ENCODE measurements around the gene RND2. TPM values are rescaled to one million over a fixed set of nuclear protein-coding genes. Genes with fewer than 3 reads are reported as not detected.

RND2 gene
- total RNA-seq, 1 donor from 2014 or later, result 7.3 TPM

DNA sequence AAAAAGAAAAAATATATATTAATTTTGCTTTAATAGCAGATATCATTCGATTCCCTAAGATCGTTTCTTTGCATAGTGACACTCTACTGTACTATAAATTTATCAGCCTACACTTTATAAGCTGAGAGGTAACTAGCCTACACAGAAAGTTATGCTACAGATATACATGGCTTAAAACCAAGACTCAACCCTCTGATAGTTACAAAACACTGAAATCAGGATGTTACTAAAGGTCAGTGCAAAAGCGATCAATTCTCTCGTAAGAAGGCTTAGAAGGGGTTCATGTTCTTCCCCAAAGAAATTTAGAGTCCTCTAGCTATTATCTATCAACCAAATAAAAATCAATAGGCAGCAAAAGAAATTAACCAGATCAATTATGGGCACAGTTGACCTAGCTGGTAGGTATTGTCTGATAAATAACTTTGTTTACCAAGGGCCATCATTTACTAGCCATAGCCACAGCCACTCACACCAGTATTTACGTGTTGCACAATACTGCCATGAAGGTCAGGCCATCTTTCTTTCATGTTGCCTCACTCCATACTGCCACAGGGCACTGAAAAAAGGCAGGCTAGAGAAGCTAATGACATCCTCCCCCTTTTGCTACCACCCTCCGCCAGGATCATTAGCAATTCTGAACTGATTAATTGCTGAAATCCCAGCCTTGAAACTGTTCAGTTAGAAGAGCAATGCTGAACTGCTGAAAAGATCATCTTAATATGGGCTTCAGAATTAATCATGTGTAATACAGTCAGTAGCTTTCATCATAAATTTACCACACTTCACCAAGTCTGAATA lies 43.7 kb downstream of the RND2 start:
- H3K27ac ChIP-seq, result no peak overlapping the region
- no peaks in the 10 kb centered on the region for H3K9me3 ChIP-seq
- intact Hi-C loops (cut with DNase I), result no loop called here
- TF ChIP-seq, protein P1, sequence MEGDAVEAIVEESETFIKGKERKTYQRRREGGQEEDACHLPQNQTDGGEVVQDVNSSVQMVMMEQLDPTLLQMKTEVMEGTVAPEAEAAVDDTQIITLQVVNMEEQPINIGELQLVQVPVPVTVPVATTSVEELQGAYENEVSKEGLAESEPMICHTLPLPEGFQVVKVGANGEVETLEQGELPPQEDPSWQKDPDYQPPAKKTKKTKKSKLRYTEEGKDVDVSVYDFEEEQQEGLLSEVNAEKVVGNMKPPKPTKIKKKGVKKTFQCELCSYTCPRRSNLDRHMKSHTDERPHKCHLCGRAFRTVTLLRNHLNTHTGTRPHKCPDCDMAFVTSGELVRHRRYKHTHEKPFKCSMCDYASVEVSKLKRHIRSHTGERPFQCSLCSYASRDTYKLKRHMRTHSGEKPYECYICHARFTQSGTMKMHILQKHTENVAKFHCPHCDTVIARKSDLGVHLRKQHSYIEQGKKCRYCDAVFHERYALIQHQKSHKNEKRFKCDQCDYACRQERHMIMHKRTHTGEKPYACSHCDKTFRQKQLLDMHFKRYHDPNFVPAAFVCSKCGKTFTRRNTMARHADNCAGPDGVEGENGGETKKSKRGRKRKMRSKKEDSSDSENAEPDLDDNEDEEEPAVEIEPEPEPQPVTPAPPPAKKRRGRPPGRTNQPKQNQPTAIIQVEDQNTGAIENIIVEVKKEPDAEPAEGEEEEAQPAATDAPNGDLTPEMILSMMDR (IDR thresholded peaks at IDR 0.05), result no peak
- no peaks in the 10 kb centered on the region for H3K36me3 ChIP-seq
- H3K4me3 ChIP-seq, result no peak overlapping the region
- DNase-seq (ENCODE audit: low spot score in 2 of 2), result no peak
- no peaks in the 10 kb centered on the region for H3K27me3 ChIP-seq
- no peaks in the 10 kb centered on the region for H3K4me1 ChIP-seq

DNA sequence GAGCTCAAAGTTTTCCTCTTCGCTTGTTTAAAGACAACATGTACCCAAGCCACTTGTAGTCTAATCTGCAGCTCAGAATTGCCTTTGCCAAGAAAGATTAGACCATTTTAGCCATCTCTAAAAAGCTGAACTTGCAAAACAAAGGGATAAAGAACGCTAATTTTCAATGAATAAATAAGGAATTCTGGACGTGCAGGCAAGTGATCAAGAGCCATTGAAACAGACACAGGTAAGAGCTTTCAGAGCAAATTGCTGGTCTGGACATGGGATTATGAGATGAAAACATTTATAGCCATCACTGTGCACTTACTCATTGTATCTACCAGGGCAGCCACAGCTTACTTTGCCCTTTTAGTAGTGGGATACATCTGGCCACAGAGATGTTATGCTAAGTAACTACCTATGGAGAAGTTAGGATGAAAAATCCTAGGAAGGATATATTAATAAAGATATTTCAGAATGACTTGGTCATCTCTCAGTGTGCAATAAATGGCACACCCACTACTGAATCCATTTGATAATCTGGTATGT lies 44.4 kb downstream of the RND2 start:
- Histone ChIP-seq H3K36me3 (no peaks in the 10 kb centered on the region), H3K4me3 (no peak overlapping the region), H3K4me1 (no peaks in the 10 kb centered on the region), H3K27me3 (no peaks in the 10 kb centered on the region), H3K9me3 (no peaks in the 10 kb centered on the region), H3K27ac (no peak overlapping the region)
- intact Hi-C loops (cut with DNase I), result no loop called here
- DNase-seq (ENCODE audit: low spot score in 2 of 2), result no peak
- TF ChIP-seq, protein P1 (IDR thresholded peaks at IDR 0.05), result no peak

DNA sequence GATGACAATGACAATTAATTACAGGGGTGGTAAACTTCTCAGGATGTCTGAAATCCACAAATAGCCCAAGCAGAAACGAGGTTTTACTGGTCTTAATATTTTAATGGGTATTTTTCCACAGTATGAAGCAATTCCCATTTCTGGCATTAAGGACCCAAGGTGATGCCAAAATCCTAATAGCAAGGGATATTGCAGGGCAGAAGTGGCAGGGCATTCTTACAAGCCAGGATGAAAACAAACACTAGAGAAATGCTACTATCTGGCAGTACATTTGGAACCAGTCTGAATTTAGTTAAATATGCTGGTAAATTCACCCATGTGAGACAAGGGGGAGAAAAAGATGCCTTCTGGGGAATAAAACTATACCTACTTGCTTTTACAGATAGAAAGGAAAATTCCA lies 45.2 kb downstream of the RND2 start:
- no peaks in the 10 kb centered on the region for H3K9me3 ChIP-seq
- H3K36me3 ChIP-seq, result no peaks in the 10 kb centered on the region
- H3K27ac ChIP-seq, result no peak overlapping the region
- TF ChIP-seq, protein P1 (IDR thresholded peaks at IDR 0.05), result no peak
- H3K27me3 ChIP-seq, result no peaks in the 10 kb centered on the region
- intact Hi-C loops (cut with DNase I), result no loop called here
- no peaks in the 10 kb centered on the region for H3K4me1 ChIP-seq
- H3K4me3 ChIP-seq, result no peak overlapping the region
- no peak for DNase-seq (ENCODE audit: low spot score in 2 of 2)

DNA sequence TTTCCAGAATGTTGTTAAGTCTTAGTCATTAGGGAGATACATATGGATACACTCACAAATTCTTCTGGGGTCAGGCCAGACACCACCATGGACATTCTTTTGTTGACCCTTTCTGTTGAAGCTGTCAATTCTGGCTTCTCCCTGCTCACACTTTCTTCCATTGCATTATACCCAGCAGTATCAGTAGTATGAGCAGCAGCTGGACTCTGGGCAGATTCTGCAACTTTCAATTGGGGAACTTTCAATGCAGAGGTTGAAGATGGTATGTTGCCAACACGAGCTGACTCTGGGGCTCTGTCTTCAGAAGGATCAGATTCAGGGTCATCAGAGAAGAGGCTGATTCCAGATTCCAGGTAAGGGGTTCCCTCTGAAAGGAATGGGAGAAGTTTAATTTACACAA lies 45.8 kb downstream of the RND2 start:
- Histone ChIP-seq H3K27ac (no peak overlapping the region), H3K4me1 (no peaks in the 10 kb centered on the region), H3K4me3 (no peak overlapping the region), H3K9me3 (no peaks in the 10 kb centered on the region), H3K36me3 (no peaks in the 10 kb centered on the region), H3K27me3 (no peaks in the 10 kb centered on the region)
- no peak for DNase-seq (ENCODE audit: low spot score in 2 of 2)
- TF ChIP-seq, protein P1 (IDR thresholded peaks at IDR 0.05), result no peak
- intact Hi-C loops (cut with DNase I), result no loop called here

DNA sequence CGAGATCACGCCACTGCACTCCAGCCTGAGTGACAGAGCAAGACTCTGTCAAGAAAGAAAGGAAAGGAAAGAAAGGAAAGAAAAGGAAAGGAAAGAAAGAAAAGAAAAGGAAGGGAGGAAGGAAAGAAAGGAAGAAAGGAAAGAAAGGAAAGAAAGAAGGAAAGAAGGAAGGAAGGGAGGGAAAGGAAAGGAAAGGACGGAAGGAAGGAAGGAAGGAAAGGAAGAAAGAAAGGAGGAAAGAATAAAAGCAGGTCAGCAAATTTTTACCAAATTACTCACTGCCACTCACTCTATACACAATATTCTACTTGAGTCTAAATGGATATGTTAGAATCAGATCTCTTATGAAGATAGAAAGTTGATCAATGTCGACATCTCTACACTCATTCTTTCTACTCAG lies 49.8 kb downstream of the RND2 start:
- H3K27ac ChIP-seq, result no peak overlapping the region
- H3K9me3 ChIP-seq, result no peaks in the 10 kb centered on the region
- H3K4me1 ChIP-seq, result no peaks in the 10 kb centered on the region
- H3K27me3 ChIP-seq, result no peaks in the 10 kb centered on the region
- intact Hi-C loops (cut with DNase I), result no loop called here
- TF ChIP-seq, protein P1 (IDR thresholded peaks at IDR 0.05), result no peak
- DNase-seq (ENCODE audit: low spot score in 2 of 2), result no peak
- no peaks in the 10 kb centered on the region for H3K36me3 ChIP-seq
- H3K4me3 ChIP-seq, result no peak overlapping the region
